ENCODE measurements around the gene KLHL25. TPM values are rescaled to one million over a fixed set of nuclear protein-coding genes. Genes with fewer than 3 reads are reported as not detected.

The KLHL25 gene
- total RNA-seq, 1 donor from 2014 or later = 16.4 TPM

GRCh38 chr15:85717212-85717611, 77.5 kb downstream of the KLHL25 start:
- Mint-ChIP-seq H3K4me1 (ENCODE audit: low read depth) (peaks cover 9% of the 10 kb centered on the region), H3K27ac (no peak overlapping the region), H3K9me3 (ENCODE audit: low read depth) (no peaks in the 10 kb centered on the region), H3K36me3 (ENCODE audit: insufficient read depth) (peaks cover 42% of the 10 kb centered on the region), H3K4me3 (ENCODE audit: low read depth) (no peak overlapping the region), H3K27me3 (no peaks in the 10 kb centered on the region)
- TF ChIP-seq CTCF (IDR thresholded peaks at IDR 0.05; ENCODE audit: unreplicated experiment) = no peak
- DNase-seq (ENCODE audit: low spot score, unreplicated experiment) = no peak

GRCh38 chr15:85716261-85716660, 78.5 kb downstream of the KLHL25 start:
- Mint-ChIP-seq H3K4me3 (ENCODE audit: low read depth) (no peak overlapping the region), H3K36me3 (ENCODE audit: insufficient read depth) (peaks cover 42% of the 10 kb centered on the region), H3K27me3 (no peaks in the 10 kb centered on the region), H3K27ac (no peak overlapping the region), H3K9me3 (ENCODE audit: low read depth) (no peaks in the 10 kb centered on the region), H3K4me1 (ENCODE audit: low read depth) (peaks cover 9% of the 10 kb centered on the region)
- no peak for TF ChIP-seq CTCF (IDR thresholded peaks at IDR 0.05; ENCODE audit: unreplicated experiment)
- no peak for DNase-seq (ENCODE audit: low spot score, unreplicated experiment)

GRCh38 chr15:85711580-85712192, 83.0 kb downstream of the KLHL25 start:
- TF ChIP-seq CTCF (IDR thresholded peaks at IDR 0.05; ENCODE audit: unreplicated experiment) = no peak
- H3K4me1 Mint-ChIP-seq (ENCODE audit: low read depth) = peaks cover 29% of the 10 kb centered on the region
- H3K9me3 Mint-ChIP-seq (ENCODE audit: low read depth) = no peaks in the 10 kb centered on the region
- H3K4me3 Mint-ChIP-seq (ENCODE audit: low read depth) = no peak overlapping the region
- no peak overlapping the region for H3K27ac Mint-ChIP-seq
- H3K36me3 Mint-ChIP-seq (ENCODE audit: insufficient read depth) = peaks cover 25% of the 10 kb centered on the region
- no peak for DNase-seq (ENCODE audit: low spot score, unreplicated experiment)
- no peaks in the 10 kb centered on the region for H3K27me3 Mint-ChIP-seq

GRCh38 chr15:85710340-85710842, 84.3 kb downstream of the KLHL25 start:
- H3K27ac Mint-ChIP-seq = peak overlapping the region; percentile 92
- no peaks in the 10 kb centered on the region for H3K27me3 Mint-ChIP-seq
- peaks cover 36% of the 10 kb centered on the region for H3K4me1 Mint-ChIP-seq (ENCODE audit: low read depth)
- no peak for TF ChIP-seq CTCF (IDR thresholded peaks at IDR 0.05; ENCODE audit: unreplicated experiment)
- DNase-seq (ENCODE audit: low spot score, unreplicated experiment) = no peak
- no peaks in the 10 kb centered on the region for H3K9me3 Mint-ChIP-seq (ENCODE audit: low read depth)
- H3K4me3 Mint-ChIP-seq (ENCODE audit: low read depth) = no peak overlapping the region
- H3K36me3 Mint-ChIP-seq (ENCODE audit: insufficient read depth) = peaks cover 20% of the 10 kb centered on the region

Small RNA genes lying within 50 kb of the gene (microRNA-seq; reads per million reads assigned to microRNA genes)
- gene MIR1276 (ENCODE audit: borderline number of aligned reads, unreplicated experiment) (28.7 reads per million, percentile 36 among the genes with 10 or more reads in this experiment), gene MIR548AP (ENCODE audit: borderline number of aligned reads, unreplicated experiment) (not detected)
